ENCODE data around the gene ACTR1A. TPM values are rescaled to one million over a fixed set of nuclear protein-coding genes. Genes with fewer than 3 reads are reported as not detected.

Gene ACTR1A
- total RNA-seq, 2 donors from 2014 or later, result 91.6 to 114 TPM

DNA sequence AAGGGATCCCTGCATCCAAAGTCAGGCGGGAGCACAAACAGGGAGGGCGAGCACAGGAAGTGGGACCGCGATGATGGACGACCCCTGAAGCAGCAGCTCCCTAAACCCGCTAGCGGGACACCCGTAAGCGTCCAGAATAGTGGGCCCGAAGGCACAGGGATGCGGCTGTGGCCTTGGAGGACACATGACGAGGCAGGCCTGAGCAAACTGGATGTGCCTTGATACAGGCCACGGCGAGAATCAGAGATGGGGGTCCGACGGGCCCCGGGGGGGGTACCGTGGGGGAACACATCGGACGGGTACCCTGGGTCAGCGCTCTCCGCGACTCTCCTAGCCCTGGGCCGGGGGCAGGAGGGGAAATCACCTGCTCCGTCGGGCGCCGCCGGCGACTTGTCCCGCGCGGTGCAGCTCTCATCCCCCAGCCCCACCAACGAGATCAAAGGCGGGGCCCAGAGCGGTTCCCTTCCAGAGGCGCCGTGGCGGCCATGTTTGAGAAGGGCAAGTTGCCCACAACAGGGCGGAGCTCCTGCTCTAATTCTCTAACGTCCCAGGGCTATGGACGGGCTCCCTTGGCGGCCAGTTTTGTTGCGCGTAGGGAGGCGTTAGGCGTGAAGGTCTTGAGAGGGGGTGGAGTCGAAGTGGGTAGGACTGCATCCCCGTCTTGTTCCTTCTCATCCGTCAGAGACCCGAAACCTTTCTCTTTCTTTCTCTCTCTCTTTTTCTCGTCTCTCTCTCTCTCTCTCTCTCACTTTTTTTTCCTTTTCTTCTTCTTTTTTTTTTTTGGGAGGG is 70.2 kb downstream of the ACTR1A start, which contains the start of gene CUEDC2:
Gene CUEDC2, minus strand, starts transcription at position 413 of the 789 bp plus-strand sequence. CDS start 7,386 bp downstream, outside the sequence.
- Histone ChIP-seq H3K4me1 (ENCODE audit: control insufficient read depth, insufficient read depth, low read length) (peaks cover 9% of the 10 kb centered on the region), H3K36me3 (ENCODE audit: control insufficient read depth, insufficient read depth, low read length) (peaks cover 4% of the 10 kb centered on the region), H3K9ac (ENCODE audit: extremely low read depth, low read length, poor library complexity, severe bottlenecking) (peak within 1 kb of the TSS; percentile 79), H3K4me3 (ENCODE audit: low read length) (peak within 1 kb of the TSS; percentile 97), H3K27me3 (ENCODE audit: control insufficient read depth, insufficient read depth, low read length, poor library complexity, severe bottlenecking) (peaks cover 32% of the 10 kb centered on the region), H3K9me3 (ENCODE audit: control insufficient read depth, low read length) (no peaks in the 10 kb centered on the region), H3K27ac (ENCODE audit: low read depth, low read length) (peak within 1 kb of the TSS; percentile 72)
- peak; percentile 99 for DNase-seq
- Mint-ChIP-seq H3K9me3 (no peaks in the 10 kb centered on the region), H3K4me3 (peak within 1 kb of the TSS; percentile 88), H3K36me3 (ENCODE audit: low read depth) (peaks cover 2% of the 10 kb centered on the region), H3K27ac (peak within 1 kb of the TSS; percentile 88), H3K27me3 (ENCODE audit: insufficient read depth) (peaks cover 47% of the 10 kb centered on the region), H3K4me1 (peaks cover 16% of the 10 kb centered on the region)
- 1 to 2% methylated on average over 24 to 52 of the region's 52 CpGs for WGBS, 2 experiments (ENCODE audit: insufficient coverage in 1 of 2, insufficient read length in 1 of 2)
- TF ChIP-seq, protein P1, sequence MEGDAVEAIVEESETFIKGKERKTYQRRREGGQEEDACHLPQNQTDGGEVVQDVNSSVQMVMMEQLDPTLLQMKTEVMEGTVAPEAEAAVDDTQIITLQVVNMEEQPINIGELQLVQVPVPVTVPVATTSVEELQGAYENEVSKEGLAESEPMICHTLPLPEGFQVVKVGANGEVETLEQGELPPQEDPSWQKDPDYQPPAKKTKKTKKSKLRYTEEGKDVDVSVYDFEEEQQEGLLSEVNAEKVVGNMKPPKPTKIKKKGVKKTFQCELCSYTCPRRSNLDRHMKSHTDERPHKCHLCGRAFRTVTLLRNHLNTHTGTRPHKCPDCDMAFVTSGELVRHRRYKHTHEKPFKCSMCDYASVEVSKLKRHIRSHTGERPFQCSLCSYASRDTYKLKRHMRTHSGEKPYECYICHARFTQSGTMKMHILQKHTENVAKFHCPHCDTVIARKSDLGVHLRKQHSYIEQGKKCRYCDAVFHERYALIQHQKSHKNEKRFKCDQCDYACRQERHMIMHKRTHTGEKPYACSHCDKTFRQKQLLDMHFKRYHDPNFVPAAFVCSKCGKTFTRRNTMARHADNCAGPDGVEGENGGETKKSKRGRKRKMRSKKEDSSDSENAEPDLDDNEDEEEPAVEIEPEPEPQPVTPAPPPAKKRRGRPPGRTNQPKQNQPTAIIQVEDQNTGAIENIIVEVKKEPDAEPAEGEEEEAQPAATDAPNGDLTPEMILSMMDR (conservative IDR thresholded peaks at IDR 0.05), result no peak

DNA sequence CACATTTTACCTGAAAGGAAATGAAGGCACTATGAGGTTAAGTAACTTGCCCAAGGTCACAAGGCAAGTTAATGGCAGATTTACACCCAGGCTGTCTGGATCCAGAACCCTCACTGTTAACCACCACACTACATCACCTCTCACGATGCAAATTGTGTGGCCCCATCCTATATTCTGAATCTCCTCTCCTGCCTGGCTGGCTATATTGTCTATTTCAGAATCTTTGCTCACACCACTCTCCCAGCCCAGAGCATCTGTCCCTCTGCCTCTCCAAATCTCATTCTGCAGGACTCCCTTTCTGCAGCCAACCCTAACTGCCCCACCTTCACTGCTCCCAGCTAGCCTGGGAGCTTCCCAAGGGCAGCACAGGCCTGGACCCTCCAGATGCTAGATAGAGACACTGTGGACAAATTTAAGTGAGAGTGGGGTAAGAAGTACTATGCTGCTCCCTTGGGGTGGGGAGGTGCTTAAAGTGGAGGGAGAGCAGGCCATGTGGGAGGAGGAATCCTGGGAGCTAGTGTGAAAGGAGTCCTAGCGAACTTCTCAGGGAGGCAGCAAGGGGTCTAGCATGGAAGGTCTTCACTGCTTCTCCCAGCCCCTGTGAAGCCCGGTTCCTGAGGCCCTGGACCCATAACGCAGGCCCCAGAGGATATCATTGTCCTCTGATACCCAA is 70.9 kb downstream of the ACTR1A start:
- Mint-ChIP-seq H3K4me3 (peak overlapping the region; percentile 88), H3K36me3 (ENCODE audit: low read depth) (peaks cover 2% of the 10 kb centered on the region), H3K9me3 (no peaks in the 10 kb centered on the region), H3K27ac (peak overlapping the region; percentile 88), H3K4me1 (peaks cover 15% of the 10 kb centered on the region), H3K27me3 (ENCODE audit: insufficient read depth) (peaks cover 45% of the 10 kb centered on the region)
- peaks cover 4% of the 10 kb centered on the region for H3K36me3 ChIP-seq (ENCODE audit: control insufficient read depth, insufficient read depth, low read length)
- H3K4me1 ChIP-seq (ENCODE audit: control insufficient read depth, insufficient read depth, low read length), result peaks cover 9% of the 10 kb centered on the region
- no peak for DNase-seq
- WGBS, 2 experiments (ENCODE audit: insufficient coverage in 1 of 2, insufficient read length in 1 of 2), result 35 to 37% methylated on average over 4 of the region's 4 CpGs
- H3K4me3 ChIP-seq (ENCODE audit: low read length), result peak overlapping the region; percentile 97
- TF ChIP-seq, protein P1 (conservative IDR thresholded peaks at IDR 0.05), result no peak
- H3K9ac ChIP-seq (ENCODE audit: extremely low read depth, low read length, poor library complexity, severe bottlenecking), result peak overlapping the region; percentile 79
- H3K27me3 ChIP-seq (ENCODE audit: control insufficient read depth, insufficient read depth, low read length, poor library complexity, severe bottlenecking), result peaks cover 31% of the 10 kb centered on the region
- no peaks in the 10 kb centered on the region for H3K9me3 ChIP-seq (ENCODE audit: control insufficient read depth, low read length)
- H3K27ac ChIP-seq (ENCODE audit: low read depth, low read length), result peak overlapping the region; percentile 72

DNA sequence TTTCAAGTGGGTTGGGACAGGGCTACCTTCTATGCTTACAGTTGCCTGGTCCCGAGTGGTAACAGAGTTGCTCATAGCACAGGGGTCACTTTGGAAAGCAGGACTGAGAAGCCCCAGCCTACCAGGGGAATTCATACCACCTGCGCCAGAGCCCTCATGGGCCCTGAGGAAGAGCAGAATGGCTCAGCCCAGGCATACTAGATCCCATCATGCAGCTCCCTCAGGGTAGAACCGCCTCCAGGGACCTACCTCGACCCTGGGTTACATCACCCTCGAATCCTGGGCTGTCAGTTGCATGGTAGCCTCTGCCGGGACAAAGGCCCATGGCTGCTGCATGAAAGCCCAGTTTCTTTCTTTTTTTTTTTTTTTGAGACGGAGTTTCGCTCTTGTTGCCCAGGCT is 73.0 kb downstream of the ACTR1A start:
- peaks cover 7% of the 10 kb centered on the region for H3K36me3 ChIP-seq (ENCODE audit: control insufficient read depth, insufficient read depth, low read length)
- no peaks in the 10 kb centered on the region for H3K9me3 Mint-ChIP-seq
- 89% methylated on average over 5 to 8 of the region's 8 CpGs for WGBS, 2 experiments (ENCODE audit: insufficient coverage in 1 of 2, insufficient read length in 1 of 2)
- no peaks in the 10 kb centered on the region for H3K4me1 ChIP-seq (ENCODE audit: control insufficient read depth, insufficient read depth, low read length)
- H3K9ac ChIP-seq (ENCODE audit: extremely low read depth, low read length, poor library complexity, severe bottlenecking), result no peak overlapping the region
- H3K27ac ChIP-seq (ENCODE audit: low read depth, low read length), result no peak overlapping the region
- no peak overlapping the region for H3K4me3 ChIP-seq (ENCODE audit: low read length)
- H3K4me3 Mint-ChIP-seq, result no peak overlapping the region
- peaks cover 24% of the 10 kb centered on the region for H3K27me3 Mint-ChIP-seq (ENCODE audit: insufficient read depth)
- peaks cover 5% of the 10 kb centered on the region for H3K36me3 Mint-ChIP-seq (ENCODE audit: low read depth)
- DNase-seq, result no peak
- peaks cover 13% of the 10 kb centered on the region for H3K27me3 ChIP-seq (ENCODE audit: control insufficient read depth, insufficient read depth, low read length, poor library complexity, severe bottlenecking)
- H3K27ac Mint-ChIP-seq, result no peak overlapping the region
- TF ChIP-seq, protein P1 (conservative IDR thresholded peaks at IDR 0.05), result no peak
- peaks cover 6% of the 10 kb centered on the region for H3K4me1 Mint-ChIP-seq
- H3K9me3 ChIP-seq (ENCODE audit: control insufficient read depth, low read length), result no peaks in the 10 kb centered on the region

Small RNA genes within 50 kb of the gene (microRNA-seq; reads per million reads assigned to microRNA genes)
- 113 reads per million, percentile 75 among the genes with 10 or more reads in this experiment for gene MIR146B (ENCODE audit: borderline microRNAs expressed)

Other genes starting within 250 kb of the ACTR1A start
- 10 to 100 TPM; 28.7 to 45.2 TPM for gene NFKB2, start 107.0 kb downstream of the ACTR1A start, total RNA-seq
- 1 to 10 TPM; 2.8 to 8.3 TPM for gene PSD, start 83.9 kb downstream of the ACTR1A start, total RNA-seq
- gene FBXL15, start 81.9 kb downstream of the ACTR1A start, total RNA-seq, result 10 to 100 TPM in 1 of 2 donors, 1 to 10 TPM in 1; 9.7 to 11.4 TPM
- gene CUEDC2, start 70.1 kb downstream of the ACTR1A start, total RNA-seq, result 10 to 100 TPM; 51.7 to 82.9 TPM
- gene C10orf95, start 51.2 kb downstream of the ACTR1A start, total RNA-seq, result under 1 TPM; 0.35 to 0.93 TPM
- gene SUFU, start 1.3 kb upstream of the ACTR1A start, total RNA-seq, result 10 to 100 TPM; 19.1 to 20.6 TPM
- gene TRIM8, start 141.8 kb upstream of the ACTR1A start, total RNA-seq, result 10 to 100 TPM; 27.7 to 32.7 TPM
- gene ARL3, start 211.7 kb upstream of the ACTR1A start, total RNA-seq, result 10 to 100 TPM; 20.3 to 25.6 TPM
- gene SFXN2, start 211.9 kb upstream of the ACTR1A start, total RNA-seq, result 10 to 100 TPM; 30.5 to 32.9 TPM
- gene WBP1L, start 241.2 kb upstream of the ACTR1A start, total RNA-seq, result 10 to 100 TPM; 23.5 to 25.8 TPM

All from endodermal cell (in vitro differentiated cells).